Measurements from ENCODE around the gene ARID1B. TPM values are rescaled to one million over a fixed set of nuclear protein-coding genes. Genes with fewer than 3 reads are reported as not detected.

Gene ARID1B
- total RNA-seq, 1 experiment from 2014 or later: 35.6 TPM

DNA sequence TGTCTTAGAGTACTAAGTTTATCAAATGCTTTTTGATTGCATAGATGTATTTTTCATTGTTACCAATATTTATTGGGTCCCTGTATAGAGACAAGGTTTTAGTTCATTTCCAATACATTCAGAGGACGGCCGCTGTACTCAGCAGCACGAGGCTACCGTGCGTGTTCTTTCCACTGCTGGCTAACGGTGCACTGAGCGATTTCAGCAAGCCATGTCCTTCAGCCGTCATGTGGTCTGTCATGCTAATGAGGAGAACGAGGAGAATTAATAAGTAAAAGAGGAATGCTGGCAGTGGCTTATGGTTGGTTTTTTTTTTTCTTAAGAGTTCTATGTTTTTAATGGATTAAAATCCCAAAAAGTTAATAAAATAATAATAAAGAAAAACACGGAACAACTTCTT is 253.6 kb downstream of the ARID1B start:
- no peak overlapping the region for H3K4me2 ChIP-seq (ENCODE audit: low read length)
- no peak overlapping the region for H3K27ac ChIP-seq (ENCODE audit: low read depth, low read length)
- H3K27me3 ChIP-seq (ENCODE audit: insufficient read depth, low read length): no peaks in the 10 kb centered on the region
- no peaks in the 10 kb centered on the region for H3K9me2 ChIP-seq (ENCODE audit: insufficient read depth)
- no peaks in the 10 kb centered on the region for H3K4me1 ChIP-seq (ENCODE audit: control insufficient read depth in 1 of 2, insufficient read depth in 2 of 2, low read length in 2 of 2)
- no peak overlapping the region for H2AFZ ChIP-seq (ENCODE audit: low read depth, low read length, poor library complexity, severe bottlenecking)
- no peak overlapping the region for H3K9ac ChIP-seq (ENCODE audit: low read length)
- DNase-seq (ENCODE audit: low read depth, low spot score): no peak
- ChIA-PET RAD21 (ENCODE audit: low non-redundant PET in 1 of 2, low total read pairs in 2 of 2, uncharacterized antibody in 2 of 2, unreplicated experiment in 2 of 2) (no interaction called here), POLR2A (no interaction called here), CTCF (no interaction called here)
- BruUV-seq (replicated peaks): no TSS peak
- no peak for TF ChIP-seq EZH2phosphoT487 (IDR thresholded peaks at IDR 0.05; ENCODE audit: borderline replicate concordance)
- TF ChIP-seq REST (IDR thresholded peaks at IDR 0.05; ENCODE audit: low read depth): no peak
- TF ChIP-seq CEBPB (IDR thresholded peaks at IDR 0.05; ENCODE audit: low read depth): no peak
- H3K4me3 ChIP-seq (replicated peaks in 1 of 2; ENCODE audit: low read depth in 1 of 2, low read length in 2 of 2): no peak overlapping the region
- no peaks in the 10 kb centered on the region for H4K20me1 ChIP-seq (ENCODE audit: insufficient read depth)
- no peak for ATAC-seq
- no peaks in the 10 kb centered on the region for H3K9me3 ChIP-seq (ENCODE audit: control insufficient read depth in 1 of 2, insufficient read depth in 1 of 2, low read depth in 1 of 2, low read length in 2 of 2)
- H3K36me3 ChIP-seq (ENCODE audit: control insufficient read depth in 1 of 2, insufficient read depth in 2 of 2, low read length in 2 of 2): no peaks in the 10 kb centered on the region
- intact Hi-C loops (cut with micrococcal nuclease): loop anchor here (5.0 kb wide), 1 partner anchor 247 kb away; no protein-coding TSS in a partner anchor
- 0 out of 2 replicates have a peak, but pooled peaks cover 5% of the 10 kb centered on the region for H3K79me2 ChIP-seq (ENCODE audit: insufficient read depth, low read length)

GRCh38 chr6:157032923-157033322 is 255.7 kb downstream of the ARID1B start:
- Histone ChIP-seq H2AFZ (ENCODE audit: low read depth, low read length, poor library complexity, severe bottlenecking) (no peak overlapping the region), H3K9me2 (ENCODE audit: insufficient read depth) (no peaks in the 10 kb centered on the region), H3K9me3 (ENCODE audit: control insufficient read depth in 1 of 2, insufficient read depth in 1 of 2, low read depth in 1 of 2, low read length in 2 of 2) (no peaks in the 10 kb centered on the region), H3K9ac (ENCODE audit: low read length) (no peak overlapping the region), H3K4me1 (ENCODE audit: control insufficient read depth in 1 of 2, insufficient read depth in 2 of 2, low read length in 2 of 2) (0 out of 4 replicates have a peak, but pooled peaks cover 0 to 3% of the 10 kb centered on the region in 2 experiments), H3K79me2 (ENCODE audit: insufficient read depth, low read length) (0 out of 2 replicates have a peak, but pooled peaks cover 5% of the 10 kb centered on the region), H3K4me3 (replicated peaks in 1 of 2; ENCODE audit: low read depth in 1 of 2, low read length in 2 of 2) (no peak overlapping the region), H3K36me3 (ENCODE audit: control insufficient read depth in 1 of 2, insufficient read depth in 2 of 2, low read length in 2 of 2) (no peaks in the 10 kb centered on the region), H3K27ac (ENCODE audit: low read depth, low read length) (no peak overlapping the region), H4K20me1 (ENCODE audit: insufficient read depth) (no peaks in the 10 kb centered on the region), H3K27me3 (ENCODE audit: insufficient read depth, low read length) (no peaks in the 10 kb centered on the region), H3K4me2 (ENCODE audit: low read length) (no peak overlapping the region)
- intact Hi-C loops (cut with micrococcal nuclease): loop anchor here (5.0 kb wide), 1 partner anchor 244 kb away; no protein-coding TSS in a partner anchor
- ChIA-PET CTCF (interaction anchor here (3.7 kb wide), 1 partner anchor 12 kb away, joined by 24 read pairs; no protein-coding TSS in a partner anchor), POLR2A (no interaction called here), RAD21 (ENCODE audit: low non-redundant PET in 1 of 2, low total read pairs in 2 of 2, uncharacterized antibody in 2 of 2, unreplicated experiment in 2 of 2) (no interaction called here)
- no peak for DNase-seq (ENCODE audit: low read depth, low spot score)
- no peak for ATAC-seq
- BruUV-seq (replicated peaks): no TSS peak
- TF ChIP-seq CEBPB (IDR thresholded peaks at IDR 0.05; ENCODE audit: low read depth) (no peak), TCF7L2 (IDR thresholded peaks at IDR 0.05; ENCODE audit: borderline replicate concordance, extremely low read depth, insufficient read depth, insufficient read length) (no peak), POLR2A (IDR thresholded peaks at IDR 0.05; ENCODE audit: borderline replicate concordance, extremely low read depth, insufficient read depth, insufficient read length) (no peak), FOSL1 (IDR thresholded peaks at IDR 0.05; ENCODE audit: low read depth) (no peak), SP1 (IDR thresholded peaks at IDR 0.05; ENCODE audit: low read depth) (no peak), EZH2phosphoT487 (IDR thresholded peaks at IDR 0.05; ENCODE audit: borderline replicate concordance) (no peak), CBX3 (IDR thresholded peaks at IDR 0.05; ENCODE audit: low read depth) (no peak), RAD21 (IDR thresholded peaks at IDR 0.05; ENCODE audit: low read depth) (no peak), SIN3A (IDR thresholded peaks at IDR 0.05; ENCODE audit: low read depth) (no peak), ATF3 (IDR thresholded peaks at IDR 0.05) (no peak), ZBTB33 (IDR thresholded peaks at IDR 0.05; ENCODE audit: extremely low read depth, insufficient replicate concordance, low read length) (no peak)
- TF ChIP-seq, protein P1, sequence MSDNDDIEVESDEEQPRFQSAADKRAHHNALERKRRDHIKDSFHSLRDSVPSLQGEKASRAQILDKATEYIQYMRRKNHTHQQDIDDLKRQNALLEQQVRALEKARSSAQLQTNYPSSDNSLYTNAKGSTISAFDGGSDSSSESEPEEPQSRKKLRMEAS (IDR thresholded peaks at IDR 0.05): no peak
